ENCODE results near the gene GTF3C1.

GRCh38 chr16:27439271-27440018, 110.3 kb downstream of the GTF3C1 start:
- TF ChIP-seq ZNF274 (IDR thresholded peaks at IDR 0.05; ENCODE audit: low read depth, low read length) (no peak), YY1 (IDR thresholded peaks at IDR 0.05; ENCODE audit: insufficient read depth, insufficient read length) (no peak), SUZ12 (IDR thresholded peaks at IDR 0.05; ENCODE audit: extremely low read depth, insufficient read depth, insufficient read length) (no peak)

Data from NT2/D1 (cell line).